ENCODE results near the gene TRIM65.
A peak's percentile ranks its signal among the peaks of the same experiment; 100 is the strongest.

Gene TRIM65

GRCh38 chr17:75875182-75875939 is 21.4 kb downstream of the TRIM65 start:
- Histone ChIP-seq H3K4me1 (ENCODE audit: insufficient read depth, low read length, poor library complexity, severe bottlenecking) (peaks cover 33% of the 10 kb centered on the region), H3K9ac (ENCODE audit: low read depth, low read length, poor library complexity, severe bottlenecking) (peak overlapping the region; percentile 92), H3K36me3 (ENCODE audit: insufficient read depth, low read length) (no peaks in the 10 kb centered on the region), H3K9me2 (replicated peaks; ENCODE audit: low read depth, low read length) (no peaks in the 10 kb centered on the region), H3K9me3 (ENCODE audit: insufficient read depth, low read depth, low read length) (no peaks in the 10 kb centered on the region), H3K4me2 (ENCODE audit: low read depth, low read length, poor library complexity, severe bottlenecking) (peak overlapping the region; percentile 94), H3K27me3 (ENCODE audit: insufficient read depth, low read length, poor library complexity, severe bottlenecking) (no peaks in the 10 kb centered on the region), H3K79me2 (ENCODE audit: insufficient read depth, low read length) (peaks cover 16% of the 10 kb centered on the region), H4K20me1 (ENCODE audit: insufficient read depth, low read length, poor library complexity, severe bottlenecking) (no peaks in the 10 kb centered on the region), H3F3A (ENCODE audit: low read depth) (no peaks in the 10 kb centered on the region), H2AFZ (ENCODE audit: low read length) (peak overlapping the region; percentile 74), H3K4me3 (ENCODE audit: low read length, poor library complexity, severe bottlenecking) (peak overlapping the region; percentile 82)
- TF ChIP-seq EZH2phosphoT487 (IDR thresholded peaks at IDR 0.05; ENCODE audit: borderline replicate concordance) (no peak), CTCF (conservative IDR thresholded peaks at IDR 0.05; ENCODE audit: low read length) (no peak)

- H3K4me3 ChIP-seq (ENCODE audit: low read length, poor library complexity, severe bottlenecking): peak overlapping the region; percentile 82
- H4K20me1 ChIP-seq (ENCODE audit: insufficient read depth, low read length, poor library complexity, severe bottlenecking): no peaks in the 10 kb centered on the region
- TF ChIP-seq EZH2phosphoT487 (IDR thresholded peaks at IDR 0.05; ENCODE audit: borderline replicate concordance): no peak
- TF ChIP-seq CTCF (conservative IDR thresholded peaks at IDR 0.05; ENCODE audit: low read length): no peak
- H3K4me2 ChIP-seq (ENCODE audit: low read depth, low read length, poor library complexity, severe bottlenecking): peak overlapping the region; percentile 94
- no peaks in the 10 kb centered on the region for H3K36me3 ChIP-seq (ENCODE audit: insufficient read depth, low read length)
- H3K9me2 ChIP-seq (replicated peaks; ENCODE audit: low read depth, low read length): no peaks in the 10 kb centered on the region
- H2AFZ ChIP-seq (ENCODE audit: low read length): no peak overlapping the region
- peaks cover 16% of the 10 kb centered on the region for H3K79me2 ChIP-seq (ENCODE audit: insufficient read depth, low read length)
- peaks cover 33% of the 10 kb centered on the region for H3K4me1 ChIP-seq (ENCODE audit: insufficient read depth, low read length, poor library complexity, severe bottlenecking)
- H3K27me3 ChIP-seq (ENCODE audit: insufficient read depth, low read length, poor library complexity, severe bottlenecking): no peaks in the 10 kb centered on the region
- no peaks in the 10 kb centered on the region for H3F3A ChIP-seq (ENCODE audit: low read depth)
- peak overlapping the region; percentile 92 for H3K9ac ChIP-seq (ENCODE audit: low read depth, low read length, poor library complexity, severe bottlenecking)
- H3K9me3 ChIP-seq (ENCODE audit: insufficient read depth, low read depth, low read length): no peaks in the 10 kb centered on the region
These were observed 22.2 kb downstream of the TRIM65 start for GRCh38 chr17:75874323-75875181.

GRCh38 chr17:75873587-75874322 is 23.0 kb downstream of the TRIM65 start:
- H3K4me3 ChIP-seq (ENCODE audit: low read length, poor library complexity, severe bottlenecking): no peak overlapping the region
- H3K9me2 ChIP-seq (replicated peaks; ENCODE audit: low read depth, low read length): no peaks in the 10 kb centered on the region
- no peak for TF ChIP-seq EZH2phosphoT487 (IDR thresholded peaks at IDR 0.05; ENCODE audit: borderline replicate concordance)
- no peak for TF ChIP-seq CTCF (conservative IDR thresholded peaks at IDR 0.05; ENCODE audit: low read length)
- peaks cover 16% of the 10 kb centered on the region for H3K79me2 ChIP-seq (ENCODE audit: insufficient read depth, low read length)
- no peak overlapping the region for H3K9ac ChIP-seq (ENCODE audit: low read depth, low read length, poor library complexity, severe bottlenecking)
- H3K36me3 ChIP-seq (ENCODE audit: insufficient read depth, low read length): no peaks in the 10 kb centered on the region
- H3K9me3 ChIP-seq (ENCODE audit: insufficient read depth, low read depth, low read length): no peaks in the 10 kb centered on the region
- no peak overlapping the region for H2AFZ ChIP-seq (ENCODE audit: low read length)
- H3F3A ChIP-seq (ENCODE audit: low read depth): no peaks in the 10 kb centered on the region
- H3K4me2 ChIP-seq (ENCODE audit: low read depth, low read length, poor library complexity, severe bottlenecking): no peak overlapping the region
- no peaks in the 10 kb centered on the region for H3K27me3 ChIP-seq (ENCODE audit: insufficient read depth, low read length, poor library complexity, severe bottlenecking)
- peaks cover 33% of the 10 kb centered on the region for H3K4me1 ChIP-seq (ENCODE audit: insufficient read depth, low read length, poor library complexity, severe bottlenecking)
- H4K20me1 ChIP-seq (ENCODE audit: insufficient read depth, low read length, poor library complexity, severe bottlenecking): no peaks in the 10 kb centered on the region

Data from Loucy (cell line).